Sigmoid colon (tissue), 7 donors: Measurements from ENCODE around the gene PPP3R1. TPM values are rescaled to one million over a fixed set of nuclear protein-coding genes. Genes with fewer than 3 reads are reported as not detected.

Experiments
- DNase-seq: peaks from one replicate; pipeline ENCODE4 v3.0.0-alpha.2; 2019
- H3K27ac ChIP-seq, 4 donors: fragments of 200-600 bp; sonication (generic); one replicate each; pipeline ENCODE4 v1.5.1; 2016 to 2019; ENCODE audit warnings: mild to moderate bottlenecking in 1 of 4
- H3K27me3 ChIP-seq, 3 donors: fragments of 200-600 bp; sonication (generic); one replicate each; pipeline ENCODE4 v1.5.1; 2019; ENCODE audit warnings: mild to moderate bottlenecking in 1 of 3
- H3K36me3 ChIP-seq, 4 donors: fragments of 200-600 bp; sonication (generic); one replicate each; pipeline ENCODE4 v1.5.1; 2016 to 2019
- H3K4me1 ChIP-seq, 4 donors: fragments of 200-600 bp; sonication (generic); one replicate each; pipeline ENCODE4 v1.5.1; 2017 to 2019
- H3K4me3 ChIP-seq, 4 donors: fragments of 200-600 bp; sonication (generic); one replicate each; pipeline ENCODE4 v1.5.1; 2017 to 2019; ENCODE audit warnings: mild to moderate bottlenecking in 2 of 4, moderate library complexity in 1 of 4
- H3K9me3 ChIP-seq, 4 donors: fragments of 200-600 bp in 3 of 4; sonication (generic) in 3 of 4; one replicate each; pipeline versions ENCODE4 v1.5.1 to v1.6.1; 2013 to 2019
- EP300 ChIP-seq, 4 donors: sonication (generic); formaldehyde crosslinking; IDR thresholded peaks; one replicate each; pipeline ENCODE4 v1.6.1; 2017; ENCODE audit warnings: antibody characterized with exemption in 4 of 4
- POLR2A ChIP-seq, 2 donors: fragments of 450-650 bp; IDR thresholded peaks; one replicate each; pipeline ENCODE4 v1.6.1; 2016; ENCODE audit warnings: antibody characterized with exemption in 2 of 2, mild to moderate bottlenecking in 2 of 2, moderate library complexity in 2 of 2
- POLR2AphosphoS5 ChIP-seq, 4 donors: sonication (generic); formaldehyde crosslinking; IDR thresholded peaks; one replicate each; pipeline ENCODE4 v1.6.1; 2017; ENCODE audit warnings: antibody characterized with exemption in 4 of 4
- WGBS, 2 donors: extraction: QIAGEN DNeasy Blood & Tissue Kit; methylation state at CpG; one replicate each; pipeline ENCODE4 v1.1.7; 2013; 5-methylcytosine and 5-hydroxymethylcytosine counted together
- intact Hi-C: fragments of 100-400 bp; cut with DNase I; formaldehyde crosslinking; loops from one replicate; pipeline ENCODE4 v1.15.1; 2023
- polyA plus RNA-seq, 3 donors: library from polyadenylated mRNA; stranded (reverse); fragments of 200-250 nt; gene quantifications; one replicate each; pipeline ENCODE4 v1.2.3, GENCODE V29; 2013
- total RNA-seq, 4 donors: library from RNA; depleted of rRNA; stranded (reverse); fragments of >200 nt; gene quantifications; one replicate each; pipeline ENCODE4 v1.1.0, GENCODE V29; 2016
- TF ChIP-seq, protein P1 (sequence below), 4 experiments: fragments of 450-650 bp in 3 of 4; fragments of 200-600 bp in 1 of 4; IDR thresholded peaks; one replicate each; pipeline ENCODE4 v1.5.1; 2016 to 2019; ENCODE audit warnings: antibody characterized with exemption in 4 of 4, mild to moderate bottlenecking in 3 of 4, moderate library complexity in 2 of 4
- donor health status: healthy with polysubstance abuse.
- donor health status: Bipolar disorder and iron deficiency.
- donor health status: healthy.

The PPP3R1 gene
- total and polyA plus RNA-seq, 7 donors, result 17.4 to 38.5 (median 28.8) TPM

DNA sequence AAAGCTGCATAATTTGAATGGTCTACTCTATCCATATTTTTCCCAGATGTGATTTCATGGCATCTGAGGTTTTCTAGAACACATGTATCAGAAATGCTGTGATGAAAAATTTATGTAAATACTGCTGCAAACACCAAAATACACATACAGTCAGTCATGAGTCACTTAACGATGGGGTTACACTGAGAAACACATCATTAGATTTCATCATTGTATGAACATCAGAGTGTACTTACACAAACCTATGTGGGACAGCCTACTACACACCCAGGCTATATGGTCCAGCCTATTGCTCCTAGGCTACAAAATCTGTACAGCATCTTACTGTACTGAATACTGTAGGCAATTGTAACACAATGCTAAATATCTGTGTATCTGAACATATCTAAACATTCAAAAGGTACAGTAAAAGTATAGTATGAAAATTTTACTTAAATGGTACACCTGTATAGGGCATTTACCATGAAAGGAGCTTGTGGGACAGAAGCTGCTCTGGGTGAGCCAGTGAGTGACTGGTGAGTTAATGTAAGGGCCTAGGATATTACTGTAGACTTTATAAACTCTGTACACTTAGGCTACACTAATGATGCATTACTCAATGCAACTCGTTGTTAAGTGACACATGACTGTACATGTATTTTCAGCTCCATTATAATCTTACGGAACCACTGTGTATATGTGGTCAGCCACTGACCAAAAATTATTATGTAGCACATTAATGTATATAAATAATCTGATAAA lies 61.2 kb downstream of the PPP3R1 start:
- WGBS, 2 donors, result 60 to 64% methylated on average over 3 of the region's 3 CpGs
- Histone ChIP-seq H3K4me1 (peaks cover 0 to 54% (median 26%) of the 10 kb centered on the region in 4 donors), H3K27me3 (no peaks in the 10 kb centered on the region), H3K27ac (no peak overlapping the region), H3K4me3 (no peak overlapping the region), H3K9me3 (no peaks in the 10 kb centered on the region), H3K36me3 (peaks cover 0 to 8% (median 0%) of the 10 kb centered on the region in 4 donors)
- DNase-seq, result no peak
- intact Hi-C loops, result no loop called here
- TF ChIP-seq POLR2AphosphoS5 (IDR thresholded peaks at IDR 0.05) (no peak), EP300 (IDR thresholded peaks at IDR 0.05) (no peak), POLR2A (IDR thresholded peaks at IDR 0.05) (no peak)
- TF ChIP-seq, protein P1, sequence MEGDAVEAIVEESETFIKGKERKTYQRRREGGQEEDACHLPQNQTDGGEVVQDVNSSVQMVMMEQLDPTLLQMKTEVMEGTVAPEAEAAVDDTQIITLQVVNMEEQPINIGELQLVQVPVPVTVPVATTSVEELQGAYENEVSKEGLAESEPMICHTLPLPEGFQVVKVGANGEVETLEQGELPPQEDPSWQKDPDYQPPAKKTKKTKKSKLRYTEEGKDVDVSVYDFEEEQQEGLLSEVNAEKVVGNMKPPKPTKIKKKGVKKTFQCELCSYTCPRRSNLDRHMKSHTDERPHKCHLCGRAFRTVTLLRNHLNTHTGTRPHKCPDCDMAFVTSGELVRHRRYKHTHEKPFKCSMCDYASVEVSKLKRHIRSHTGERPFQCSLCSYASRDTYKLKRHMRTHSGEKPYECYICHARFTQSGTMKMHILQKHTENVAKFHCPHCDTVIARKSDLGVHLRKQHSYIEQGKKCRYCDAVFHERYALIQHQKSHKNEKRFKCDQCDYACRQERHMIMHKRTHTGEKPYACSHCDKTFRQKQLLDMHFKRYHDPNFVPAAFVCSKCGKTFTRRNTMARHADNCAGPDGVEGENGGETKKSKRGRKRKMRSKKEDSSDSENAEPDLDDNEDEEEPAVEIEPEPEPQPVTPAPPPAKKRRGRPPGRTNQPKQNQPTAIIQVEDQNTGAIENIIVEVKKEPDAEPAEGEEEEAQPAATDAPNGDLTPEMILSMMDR (IDR thresholded peaks at IDR 0.05), result no peak

DNA sequence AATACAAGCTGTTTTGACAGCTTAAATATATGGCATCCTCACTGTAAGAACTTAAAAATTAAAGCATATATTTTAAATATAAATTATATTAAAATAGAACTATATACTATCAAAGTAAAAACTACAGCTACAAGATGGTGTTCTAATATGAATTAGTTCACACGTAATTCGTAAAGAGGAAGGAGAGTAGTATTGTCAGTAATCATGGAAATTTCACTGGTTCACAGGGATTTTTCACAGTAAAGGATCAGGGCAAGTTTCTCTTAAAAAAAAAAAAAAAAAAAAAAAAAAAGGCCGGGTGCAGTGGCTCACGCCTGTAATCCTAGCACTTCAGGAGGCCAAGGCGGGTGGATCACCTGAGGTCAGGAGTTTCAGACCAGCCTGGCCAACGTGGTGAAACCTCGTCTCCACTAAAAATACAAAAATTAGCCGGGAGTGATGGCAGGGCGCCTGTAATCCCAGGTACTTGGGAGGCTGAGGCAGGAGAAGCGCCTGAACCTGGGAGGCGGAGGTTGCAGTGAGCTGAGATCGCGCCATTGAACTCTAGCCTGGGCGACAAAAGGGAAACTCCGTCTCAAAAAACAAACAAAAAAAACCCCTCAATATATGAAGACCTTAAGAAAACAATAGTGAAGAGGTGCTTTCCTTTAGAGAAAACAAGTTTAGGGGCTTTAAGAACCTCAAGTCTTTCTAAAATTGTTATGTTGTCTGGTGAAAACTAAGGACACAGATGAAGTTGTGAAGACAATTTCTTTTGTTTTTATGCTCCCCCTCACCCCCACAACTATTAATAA lies 62.1 kb downstream of the PPP3R1 start:
- DNase-seq, result no peak
- peaks cover 0 to 44% (median 19%) of the 10 kb centered on the region in 4 donors for H3K4me1 ChIP-seq
- H3K4me3 ChIP-seq, result no peak overlapping the region
- no peaks in the 10 kb centered on the region for H3K27me3 ChIP-seq
- H3K36me3 ChIP-seq, result peaks cover 0 to 14% (median 0%) of the 10 kb centered on the region in 4 donors
- no peaks in the 10 kb centered on the region for H3K9me3 ChIP-seq
- intact Hi-C loops, result no loop called here
- TF ChIP-seq POLR2AphosphoS5 (IDR thresholded peaks at IDR 0.05), result no peak
- TF ChIP-seq POLR2A (IDR thresholded peaks at IDR 0.05), result no peak
- TF ChIP-seq, protein P1 (IDR thresholded peaks at IDR 0.05), result no peak
- no peak for TF ChIP-seq EP300 (IDR thresholded peaks at IDR 0.05)
- WGBS, 2 donors, result 91 to 92% methylated on average over 15 of the region's 15 CpGs
- H3K27ac ChIP-seq, result no peak overlapping the region

DNA sequence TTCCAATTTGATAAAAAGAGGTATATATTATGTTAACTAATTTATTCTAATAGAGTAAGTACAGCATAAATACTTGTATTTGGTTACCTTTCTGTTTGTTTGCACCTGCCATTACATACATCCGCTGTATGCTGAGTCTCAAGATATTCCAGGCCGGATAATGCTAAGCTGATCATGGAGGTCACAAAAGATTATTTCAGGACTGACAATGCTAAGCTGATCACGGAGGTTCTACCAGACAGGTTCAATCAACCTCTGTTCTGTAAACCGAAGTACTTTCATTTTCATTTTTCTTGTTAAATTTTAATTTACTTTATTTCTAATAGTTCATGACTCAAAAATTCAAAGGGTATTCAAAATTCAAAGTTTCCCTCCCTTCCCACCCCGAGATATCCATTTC lies 63.5 kb downstream of the PPP3R1 start:
- Histone ChIP-seq H3K27ac (no peak overlapping the region), H3K27me3 (no peaks in the 10 kb centered on the region), H3K36me3 (peaks cover 0 to 18% (median 0%) of the 10 kb centered on the region in 4 donors), H3K9me3 (no peaks in the 10 kb centered on the region), H3K4me3 (no peak overlapping the region), H3K4me1 (peaks cover 0 to 31% (median 9%) of the 10 kb centered on the region in 4 donors)
- no peak for DNase-seq
- WGBS, 2 donors, result 61 to 63% methylated on average over 5 of the region's 5 CpGs
- TF ChIP-seq POLR2AphosphoS5 (IDR thresholded peaks at IDR 0.05) (no peak), POLR2A (IDR thresholded peaks at IDR 0.05) (no peak), EP300 (IDR thresholded peaks at IDR 0.05) (no peak)
- TF ChIP-seq, protein P1 (IDR thresholded peaks at IDR 0.05), result no peak
- intact Hi-C loops, result no loop called here

DNA sequence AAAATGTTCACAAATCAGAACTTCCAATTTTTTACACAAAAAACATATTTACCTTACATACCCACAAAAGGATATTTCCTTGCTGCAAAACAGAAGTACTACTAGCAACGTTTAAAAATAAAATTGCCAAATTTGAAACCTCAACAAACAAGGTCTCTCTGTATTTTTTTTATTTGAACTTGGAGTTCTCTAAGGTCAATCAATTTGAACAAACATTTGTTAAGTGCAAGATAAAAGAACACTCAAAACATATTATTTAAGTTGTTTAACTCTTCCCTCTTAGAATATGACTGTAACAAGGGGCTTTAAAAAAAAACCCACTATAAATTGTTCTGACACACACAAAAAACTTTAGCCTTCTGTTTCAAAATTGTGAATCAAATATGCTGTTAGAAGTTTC lies 65.0 kb downstream of the PPP3R1 start:
- Histone ChIP-seq H3K4me1 (peaks cover 0 to 16% (median 0%) of the 10 kb centered on the region in 4 donors), H3K27ac (no peak overlapping the region), H3K9me3 (no peaks in the 10 kb centered on the region), H3K4me3 (no peak overlapping the region), H3K27me3 (no peaks in the 10 kb centered on the region), H3K36me3 (peaks cover 0 to 21% (median 0%) of the 10 kb centered on the region in 4 donors)
- no peak for DNase-seq
- TF ChIP-seq POLR2AphosphoS5 (IDR thresholded peaks at IDR 0.05) (no peak), POLR2A (IDR thresholded peaks at IDR 0.05) (no peak), EP300 (IDR thresholded peaks at IDR 0.05) (no peak)
- TF ChIP-seq, protein P1 (IDR thresholded peaks at IDR 0.05), result no peak
- intact Hi-C loops, result no loop called here
- 14 to 42% methylated on average over 1 of the region's 1 CpG for WGBS, 2 donors
